DMS114 treated with DMSO at 0.1 percent for 48 hours (cell line): Measurements from ENCODE around the gene VAMP1.

Source experiments
- DNase-seq: peaks from one replicate; lab custom pipeline; 2025; ENCODE audit not compliant: unreplicated experiment; lab: John Stamatoyannopoulos, UW

The VAMP1 gene

GRCh38 chr12:6425590-6426531 is 44.6 kb downstream of the VAMP1 start:
- no peak for DNase-seq

- no peak for DNase-seq
These were observed 45.6 kb downstream of the VAMP1 start for GRCh38 chr12:6424866-6425265.

GRCh38 chr12:6424008-6424347 is 46.5 kb downstream of the VAMP1 start:
- DNase-seq = no peak

GRCh38 chr12:6423267-6424007 is 47.0 kb downstream of the VAMP1 start:
- peak; percentile 85 for DNase-seq

- no peak for DNase-seq
These were observed 50.1 kb downstream of the VAMP1 start for GRCh38 chr12:6420364-6420763.

- no peak for DNase-seq
These were observed 51.7 kb downstream of the VAMP1 start for GRCh38 chr12:6418796-6419195.

- no peak for DNase-seq
These were observed 53.9 kb downstream of the VAMP1 start for GRCh38 chr12:6416596-6416995.
